Neural crest cell (in vitro differentiated cells): ENCODE measurements around the gene TUB. TPM values are rescaled to one million over a fixed set of nuclear protein-coding genes. Genes with fewer than 3 reads are reported as not detected.

ENCODE experiments used
- DNase-seq: peaks from one replicate; pipeline ENCODE4 v3.0.0; 2021; ENCODE audit warnings: low read depth, mixed read lengths, low spot score
- H3K27ac Mint-ChIP-seq: one replicate; pipeline ENCODE4 v1.8.0; 2021; ENCODE audit warnings: mild to moderate bottlenecking, mixed read lengths; ENCODE audit not compliant: unreplicated experiment
- H3K27me3 Mint-ChIP-seq: 2 replicates; pipeline ENCODE4 v1.8.0; 2021; ENCODE audit warnings: low read depth, mild to moderate bottlenecking, mixed read lengths
- H3K36me3 Mint-ChIP-seq: 2 replicates; pipeline ENCODE4 v1.8.0; 2021; ENCODE audit warnings: low read depth, mild to moderate bottlenecking, mixed read lengths
- H3K4me1 Mint-ChIP-seq: 2 replicates; pipeline ENCODE4 v1.8.0; 2021; ENCODE audit warnings: mixed read lengths
- H3K4me3 Mint-ChIP-seq: one replicate; pipeline ENCODE4 v1.8.0; 2021; ENCODE audit warnings: mild to moderate bottlenecking, mixed read lengths
- H3K9me3 Mint-ChIP-seq: 2 replicates; pipeline ENCODE4 v1.8.0; 2021; ENCODE audit warnings: mixed read lengths
- total RNA-seq: library from RNA; stranded (reverse); gene quantifications from 2 replicates; pipeline ENCODE4 v1.2.1, GENCODE V29; 2021
- TF ChIP-seq, protein P1 (sequence below): fragments of 200-600 bp; sonication (generic); conservative IDR thresholded peaks from 2 replicates; pipeline ENCODE4 v1.5.0; 2021; ENCODE audit warnings: antibody characterized with exemption, mild to moderate bottlenecking

TUB gene
- total RNA-seq, 1 donor from 2014 or later = 23.7 TPM

DNA sequence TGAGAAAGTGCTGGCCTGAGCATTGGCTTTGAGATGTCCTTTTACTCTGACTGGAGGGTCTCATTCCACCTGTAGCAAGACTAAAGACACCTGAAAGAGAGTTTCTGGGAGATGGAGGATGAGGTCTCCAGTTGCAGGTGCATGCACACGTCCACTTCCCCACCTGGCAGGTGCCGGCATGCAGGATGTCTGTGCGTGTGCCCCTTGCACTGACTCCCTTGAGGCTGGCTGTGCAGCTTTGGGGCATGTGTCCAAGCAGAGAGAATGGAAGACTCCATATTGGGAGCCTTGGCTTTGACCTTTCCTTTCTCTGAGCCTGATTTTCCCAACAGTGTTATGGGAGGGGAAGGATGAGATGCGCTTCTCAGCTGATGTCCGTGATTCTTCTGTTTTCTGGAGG lies 44.0 kb upstream of the TUB start:
- Mint-ChIP-seq H3K27ac (no peak overlapping the region), H3K4me3 (no peak overlapping the region), H3K36me3 (no peaks in the 10 kb centered on the region), H3K4me1 (peaks cover 23% of the 10 kb centered on the region), H3K27me3 (peaks cover 13% of the 10 kb centered on the region), H3K9me3 (no peaks in the 10 kb centered on the region)
- TF ChIP-seq, protein P1, sequence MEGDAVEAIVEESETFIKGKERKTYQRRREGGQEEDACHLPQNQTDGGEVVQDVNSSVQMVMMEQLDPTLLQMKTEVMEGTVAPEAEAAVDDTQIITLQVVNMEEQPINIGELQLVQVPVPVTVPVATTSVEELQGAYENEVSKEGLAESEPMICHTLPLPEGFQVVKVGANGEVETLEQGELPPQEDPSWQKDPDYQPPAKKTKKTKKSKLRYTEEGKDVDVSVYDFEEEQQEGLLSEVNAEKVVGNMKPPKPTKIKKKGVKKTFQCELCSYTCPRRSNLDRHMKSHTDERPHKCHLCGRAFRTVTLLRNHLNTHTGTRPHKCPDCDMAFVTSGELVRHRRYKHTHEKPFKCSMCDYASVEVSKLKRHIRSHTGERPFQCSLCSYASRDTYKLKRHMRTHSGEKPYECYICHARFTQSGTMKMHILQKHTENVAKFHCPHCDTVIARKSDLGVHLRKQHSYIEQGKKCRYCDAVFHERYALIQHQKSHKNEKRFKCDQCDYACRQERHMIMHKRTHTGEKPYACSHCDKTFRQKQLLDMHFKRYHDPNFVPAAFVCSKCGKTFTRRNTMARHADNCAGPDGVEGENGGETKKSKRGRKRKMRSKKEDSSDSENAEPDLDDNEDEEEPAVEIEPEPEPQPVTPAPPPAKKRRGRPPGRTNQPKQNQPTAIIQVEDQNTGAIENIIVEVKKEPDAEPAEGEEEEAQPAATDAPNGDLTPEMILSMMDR = no peak
- DNase-seq = no peak

DNA sequence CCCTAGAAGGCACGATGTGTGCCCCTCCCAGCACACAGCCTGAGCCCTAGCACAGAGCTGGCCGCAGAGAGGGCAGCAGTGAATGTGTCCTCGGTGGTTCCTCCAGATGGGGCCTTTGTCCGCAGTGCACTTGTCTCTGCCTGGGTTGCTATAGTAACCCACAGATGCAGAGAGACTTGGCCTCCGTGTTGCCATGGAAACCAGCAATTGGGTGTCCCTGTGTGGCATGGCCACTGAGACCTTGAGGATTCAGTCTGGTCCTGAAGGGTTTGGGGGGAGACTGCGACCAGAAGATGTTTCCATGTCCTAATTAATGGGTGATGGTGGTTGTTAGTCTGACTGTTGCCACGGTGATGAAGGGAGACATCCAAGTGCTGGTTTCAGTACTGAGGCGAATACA lies 42.6 kb upstream of the TUB start:
- Mint-ChIP-seq H3K4me1 (peaks cover 18% of the 10 kb centered on the region), H3K36me3 (no peaks in the 10 kb centered on the region), H3K27me3 (peaks cover 12% of the 10 kb centered on the region), H3K4me3 (no peak overlapping the region), H3K9me3 (no peaks in the 10 kb centered on the region), H3K27ac (peak overlapping the region; percentile 82)
- DNase-seq = peak; percentile 49
- TF ChIP-seq, protein P1 = no peak

DNA sequence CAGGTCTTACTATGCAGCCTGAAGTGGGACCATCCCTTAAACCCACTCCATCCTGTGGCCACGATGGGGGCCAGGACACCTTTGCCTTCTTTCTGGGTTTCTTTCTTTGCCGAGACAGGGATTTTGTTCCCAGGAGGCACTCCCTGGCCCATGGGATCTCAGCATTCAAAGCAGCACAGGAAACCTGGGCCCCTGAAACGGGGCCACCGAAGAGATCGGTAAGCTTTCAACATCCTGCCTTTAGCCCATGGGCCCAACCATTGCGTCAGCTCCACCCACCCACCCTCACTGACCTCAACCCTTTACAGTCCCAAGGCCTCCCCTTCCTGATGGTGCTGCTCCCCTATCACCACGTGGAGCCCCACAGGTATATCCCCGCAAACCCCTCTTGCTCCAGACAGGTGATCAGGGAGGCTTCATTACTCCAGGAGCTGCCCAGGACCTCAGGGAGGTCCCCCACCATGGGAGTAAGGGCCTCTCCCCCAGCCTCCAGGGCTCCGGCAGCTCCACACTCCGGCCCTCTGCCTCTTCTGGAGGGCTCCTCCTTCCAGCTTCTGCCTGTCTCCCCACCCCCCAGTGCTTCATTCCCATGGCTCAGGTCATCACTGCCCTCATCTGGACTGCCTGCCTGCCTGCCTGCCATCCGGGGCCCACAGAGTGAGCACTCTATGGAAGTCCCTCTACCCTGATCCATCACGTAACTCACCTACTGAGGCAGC lies 42.0 kb upstream of the TUB start:
- H3K36me3 Mint-ChIP-seq = no peaks in the 10 kb centered on the region
- no peak overlapping the region for H3K4me3 Mint-ChIP-seq
- TF ChIP-seq, protein P1 = no peak
- H3K27ac Mint-ChIP-seq = peak overlapping the region; percentile 87
- peaks cover 17% of the 10 kb centered on the region for H3K4me1 Mint-ChIP-seq
- H3K27me3 Mint-ChIP-seq = peaks cover 16% of the 10 kb centered on the region
- DNase-seq = no peak
- H3K9me3 Mint-ChIP-seq = peaks cover 3% of the 10 kb centered on the region

DNA sequence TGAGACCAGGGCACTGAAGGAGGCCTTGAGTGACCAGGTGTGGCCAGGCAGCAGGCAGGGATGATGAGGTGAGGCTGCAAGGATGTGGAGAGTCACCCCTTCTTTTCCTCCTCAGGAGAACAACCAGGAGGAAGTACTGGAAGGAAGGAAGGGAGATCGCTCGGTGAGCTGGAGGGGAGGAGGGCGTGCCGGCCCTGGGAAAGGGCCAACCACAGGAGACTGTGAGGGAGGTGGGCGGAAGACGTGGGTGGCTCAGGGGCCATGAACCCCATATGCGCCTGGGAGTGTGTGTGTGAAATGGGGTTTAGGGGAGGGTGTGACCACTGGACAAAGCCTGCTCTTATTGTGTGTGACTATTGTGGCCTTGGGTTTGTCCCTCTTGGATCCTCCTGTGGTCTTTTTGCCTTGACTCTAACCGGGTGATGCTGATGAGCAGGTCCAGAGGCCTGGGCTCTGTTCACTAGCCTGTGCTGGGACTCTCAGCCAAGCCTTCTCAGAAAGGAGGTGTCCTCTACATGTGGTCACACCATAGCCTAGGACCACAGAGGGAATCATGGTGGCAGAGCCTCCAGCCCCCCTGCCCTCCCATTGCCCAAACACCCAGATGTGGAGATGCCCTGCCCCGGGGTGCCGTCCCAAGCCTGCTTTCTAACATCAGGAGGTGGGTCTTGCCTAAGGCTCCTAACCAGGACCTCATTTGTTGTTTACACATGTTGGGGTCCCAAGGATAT lies 41.3 kb upstream of the TUB start:
- peaks cover 17% of the 10 kb centered on the region for H3K4me1 Mint-ChIP-seq
- peaks cover 3% of the 10 kb centered on the region for H3K9me3 Mint-ChIP-seq
- no peak overlapping the region for H3K4me3 Mint-ChIP-seq
- H3K27ac Mint-ChIP-seq = no peak overlapping the region
- no peak for DNase-seq
- TF ChIP-seq, protein P1 = no peak
- peaks cover 23% of the 10 kb centered on the region for H3K27me3 Mint-ChIP-seq
- H3K36me3 Mint-ChIP-seq = no peaks in the 10 kb centered on the region

DNA sequence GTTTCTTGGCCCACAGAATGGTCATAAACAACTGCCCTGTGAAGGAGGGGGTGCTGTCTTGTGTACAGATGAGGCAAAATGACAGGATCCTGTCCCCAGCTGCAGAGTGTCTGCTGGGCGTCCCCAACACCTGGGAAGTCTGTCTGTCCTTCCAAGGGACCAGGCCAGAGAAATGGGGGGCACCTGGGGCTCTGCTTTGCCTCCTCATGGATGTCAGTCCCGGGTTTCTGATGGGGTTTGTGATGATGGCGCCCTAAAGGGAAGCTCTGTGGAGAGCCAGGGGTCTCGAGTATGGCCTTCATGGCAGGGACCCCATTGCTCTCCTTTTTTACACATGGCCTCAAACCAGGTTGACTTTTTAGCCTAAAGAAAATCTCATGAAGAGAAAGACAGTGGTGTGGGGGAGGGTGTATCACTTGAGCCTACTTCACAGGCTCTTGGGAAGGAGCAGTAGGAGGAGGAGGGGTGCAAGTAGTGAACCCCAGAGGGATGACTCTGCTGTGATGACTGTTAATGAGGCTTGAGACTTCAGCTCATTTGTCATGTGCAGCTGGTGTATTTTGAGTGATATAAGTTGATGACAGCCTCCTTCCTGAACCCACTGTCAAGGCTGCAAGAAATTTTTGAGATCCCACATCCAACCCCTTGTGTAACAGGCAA lies 40.6 kb upstream of the TUB start:
- Mint-ChIP-seq H3K4me3 (no peak overlapping the region), H3K27me3 (peaks cover 29% of the 10 kb centered on the region), H3K9me3 (peaks cover 3% of the 10 kb centered on the region), H3K36me3 (no peaks in the 10 kb centered on the region), H3K27ac (no peak overlapping the region), H3K4me1 (peaks cover 16% of the 10 kb centered on the region)
- TF ChIP-seq, protein P1 = no peak
- no peak for DNase-seq
